Thoracic aorta endothelial cell (primary cell): ENCODE data around the gene RFFL. TPM values are rescaled to one million over a fixed set of nuclear protein-coding genes. Genes with fewer than 3 reads are reported as not detected.

ENCODE experiments used
- small RNA-seq: library from RNA; depleted of rRNA; stranded (forward); fragments of <200 nt; gene quantifications from one replicate; pipeline ENCODE3, GENCODE V24; 2012
- total RNA-seq: library from RNA; depleted of rRNA; stranded (reverse); fragments of >200 nt; gene quantifications from 2 replicates; pipeline ENCODE4 v1.2.3, GENCODE V29; 2012

Gene RFFL
- total RNA-seq: 13.3 and 17.3 TPM in 2 replicates

GRCh38 chr17:35063514-35064223 lies at the start of gene RFFL:
Gene RFFL (minus strand): TSS chr17:35063707. CDS start chr17:35026553, 37,154 bp downstream.

GRCh38 chr17:34980353-34980680 lies 83.2 kb downstream of the RFFL start, which contains the start of gene LIG3:
Gene LIG3 (plus strand): TSS chr17:34980512. CDS start chr17:34983006, 2,494 bp downstream.

GRCh38 chr17:34961093-34961911 lies 102.2 kb downstream of the RFFL start, which contains the start of the genes CCT6B and ZNF830:
Gene CCT6B (minus strand): TSS chr17:34961460. CDS start chr17:34961393, 67 bp downstream.
Gene ZNF830 (plus strand): TSS chr17:34961540. CDS start chr17:34961567, 27 bp downstream.

Small RNAs within 50 kb of the gene (small RNA-seq; reads per million reads assigned to genes)
- gene AC004223.1 (1.3 reads per million, percentile 30 among the genes with 10 or more reads in this experiment), gene RNU6-840P (not detected)

Other genes with a start within 250 kb of the RFFL start
- 0.57 and 0.80 TPM in 2 replicates for gene CCT6B, start 102.2 kb downstream of the RFFL start, total RNA-seq
- gene ZNF830, start 102.2 kb downstream of the RFFL start, total RNA-seq: 12.6 and 14.9 TPM in 2 replicates
- gene LIG3, start 83.2 kb downstream of the RFFL start, total RNA-seq: 34.0 and 40.2 TPM in 2 replicates
- 14.0 and 15.3 TPM in 2 replicates for gene RAD51D, start 56.2 kb upstream of the RFFL start, total RNA-seq
- gene FNDC8, start 57.9 kb upstream of the RFFL start, total RNA-seq: not detected in 2 replicates
- gene NLE1, start 78.6 kb upstream of the RFFL start, total RNA-seq: 19.9 and 25.3 TPM in 2 replicates
- gene UNC45B, start 84.1 kb upstream of the RFFL start, total RNA-seq: under 0.01 TPM in 1 of 2 replicates, not detected in the other
- not detected in 2 replicates for gene SLC35G3, start 130.7 kb upstream of the RFFL start, total RNA-seq
- 36.6 and 44.4 TPM in 2 replicates for gene SLFN5, start 179.4 kb upstream of the RFFL start, total RNA-seq